ENCODE measurements around the gene UBE2G2. TPM values are rescaled to one million over a fixed set of nuclear protein-coding genes. Genes with fewer than 3 reads are reported as not detected.

The UBE2G2 gene
- total RNA-seq, 4 donors from 2014 or later = 90.4 to 127 (median 95.3) TPM

DNA sequence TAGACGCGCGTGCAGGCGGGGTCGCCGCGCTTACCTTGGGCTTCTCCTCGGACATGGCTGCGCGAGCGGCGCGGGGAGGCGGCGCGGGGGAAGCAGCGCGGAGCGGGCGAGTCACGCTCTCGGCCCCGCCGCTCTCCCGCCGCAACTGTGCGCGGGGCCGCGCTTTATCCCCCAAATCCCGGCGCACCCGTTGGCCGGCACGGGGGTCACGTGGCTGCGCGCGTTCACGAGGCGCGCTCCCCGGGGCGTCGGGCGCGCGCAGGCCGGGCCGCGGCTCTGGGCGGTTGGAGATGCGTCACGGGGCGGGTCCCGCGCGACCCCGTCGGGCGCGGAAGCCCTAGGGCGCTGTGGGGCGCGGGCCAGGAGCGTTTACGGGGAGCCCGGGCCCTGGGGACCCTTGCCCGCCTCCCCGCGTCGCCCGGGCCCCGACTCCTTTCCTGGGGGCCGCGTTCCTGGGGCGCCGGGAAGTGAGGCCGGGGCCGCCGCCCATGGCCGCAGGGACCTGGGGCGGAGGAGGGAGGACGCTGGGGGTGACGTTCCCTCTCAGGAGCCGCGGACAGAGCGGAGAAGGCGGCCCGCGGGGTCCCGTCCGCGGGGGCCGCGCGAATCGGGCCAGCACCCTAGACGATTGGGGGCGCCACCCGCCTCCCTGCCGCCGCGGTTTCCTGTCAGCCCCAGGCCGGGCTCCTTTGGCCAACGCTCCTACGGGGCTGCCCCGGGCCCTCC is 16.5 kb upstream of the UBE2G2 start, which contains the start of gene SUMO3:
Gene SUMO3, minus strand, starts transcription at position 149 of the 726 bp plus-strand sequence. Its CDS starts 94 bp downstream, at position 55.
- Histone ChIP-seq H3K4me1 (peaks cover 19 to 46% of the 10 kb centered on the region in 2 donors), H3K27ac (peak within 1 kb of the TSS; percentile 71 to 86 (median 80)), H3K27me3 (no peaks in the 10 kb centered on the region), H3K9me3 (no peaks in the 10 kb centered on the region), H3K4me3 (replicated peaks in 1 of 3) (peak within 1 kb of the TSS; percentile 68 to 87 (median 76)), H3K36me3 (peaks cover 1 to 7% of the 10 kb centered on the region in 2 donors)
- intact Hi-C loops (cut with DNase I) = loop anchor here (5.0 to 10.0 kb wide), 2 partner anchors 49 to 117 kb away; no protein-coding TSS in a partner anchor
- peak in 1 of 6 experiments; percentile 8 for TF ChIP-seq CTCF (IDR thresholded peaks at IDR 0.05)
- peak; percentile 46 to 90 for TF ChIP-seq POLR2A (IDR thresholded peaks at IDR 0.05)
- WGBS, 2 donors = 1% methylated on average over 18 of the region's 108 CpGs; no CpG with 5 or more reads in 1 of the 2 donors
- DNase-seq = peak; percentile 70

- DNase-seq = peak; percentile 84 to 86
- TF ChIP-seq CTCF (IDR thresholded peaks at IDR 0.05) (no peak), POLR2A (IDR thresholded peaks at IDR 0.05) (no peak)
- Histone ChIP-seq H3K36me3 (peaks cover 3 to 7% of the 10 kb centered on the region in 2 donors), H3K9me3 (no peaks in the 10 kb centered on the region), H3K27ac (peak overlapping the region in 2 of 3 donors; percentile 61 to 71), H3K27me3 (no peaks in the 10 kb centered on the region), H3K4me1 (peaks cover 19 to 46% of the 10 kb centered on the region in 2 donors), H3K4me3 (replicated peaks in 1 of 3) (peak overlapping the region; percentile 35 to 87 (median 39))
- WGBS, 2 donors = 2 to 7% methylated on average over 9 to 19 of the region's 43 CpGs
- intact Hi-C loops (cut with DNase I) = loop anchor here (5.0 to 10.0 kb wide), 2 partner anchors 50 to 117 kb away; no protein-coding TSS in a partner anchor
These were observed 15.9 kb upstream of the UBE2G2 start for GRCh38 chr21:44817506-44817880.

GRCh38 chr21:44816761-44817505 is 15.3 kb upstream of the UBE2G2 start:
- TF ChIP-seq POLR2A (IDR thresholded peaks at IDR 0.05) (no peak), CTCF (IDR thresholded peaks at IDR 0.05) (no peak)
- no peaks in the 10 kb centered on the region for H3K9me3 ChIP-seq
- H3K27me3 ChIP-seq = no peaks in the 10 kb centered on the region
- intact Hi-C loops (cut with DNase I) = loop anchor here (5.0 to 10.0 kb wide), 2 partner anchors 50 to 118 kb away; no protein-coding TSS in a partner anchor
- peak overlapping the region in 2 of 3 donors; percentile 50 to 61 for H3K27ac ChIP-seq
- H3K36me3 ChIP-seq = peaks cover 3 to 7% of the 10 kb centered on the region in 2 donors
- peaks cover 19 to 46% of the 10 kb centered on the region in 2 donors for H3K4me1 ChIP-seq
- no peak for DNase-seq
- 62 to 72% methylated on average over 50 to 57 of the region's 57 CpGs for WGBS, 2 donors
- H3K4me3 ChIP-seq (replicated peaks in 1 of 3) = peak overlapping the region; percentile 35 to 87 (median 39)

GRCh38 chr21:44815852-44816628 is 14.4 kb upstream of the UBE2G2 start:
- no peaks in the 10 kb centered on the region for H3K9me3 ChIP-seq
- no peak for TF ChIP-seq POLR2A (IDR thresholded peaks at IDR 0.05)
- intact Hi-C loops (cut with DNase I) = loop anchor here (5.0 to 10.0 kb wide), 2 partner anchors 51 to 119 kb away; no protein-coding TSS in a partner anchor
- no peak overlapping the region for H3K4me3 ChIP-seq (replicated peaks in 1 of 3)
- H3K27me3 ChIP-seq = no peaks in the 10 kb centered on the region
- no peak overlapping the region for H3K27ac ChIP-seq
- WGBS, 2 donors = 66 to 71% methylated on average over 9 to 10 of the region's 10 CpGs
- peak; percentile 28 to 32 for DNase-seq
- H3K36me3 ChIP-seq = peaks cover 3 to 7% of the 10 kb centered on the region in 2 donors
- H3K4me1 ChIP-seq = peaks cover 19 to 46% of the 10 kb centered on the region in 2 donors

DNA sequence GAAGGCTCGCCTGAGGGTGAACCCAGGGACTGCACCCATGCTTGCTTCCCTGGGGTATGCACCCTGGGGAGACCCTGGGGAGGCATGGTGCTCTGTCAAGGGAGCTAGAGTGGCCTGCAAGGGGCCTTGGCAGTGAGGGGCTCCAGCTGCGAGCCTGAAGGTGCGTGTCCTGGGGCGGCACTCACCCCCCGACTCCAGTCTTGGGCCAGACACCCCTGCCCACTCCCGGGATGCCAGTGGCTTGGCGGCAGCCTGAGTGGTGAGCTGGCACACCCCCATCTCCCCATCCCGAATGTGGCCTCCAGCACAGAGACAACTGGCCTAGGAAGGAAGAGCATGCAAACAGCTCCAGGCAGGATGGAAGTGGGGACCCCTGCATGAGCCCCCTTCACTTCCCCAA is 13.6 kb upstream of the UBE2G2 start:
- Histone ChIP-seq H3K27ac (peak overlapping the region in 1 of 3 donors; percentile 37), H3K36me3 (peaks cover 7% of the 10 kb centered on the region in 2 donors), H3K4me1 (peaks cover 19 to 46% of the 10 kb centered on the region in 2 donors), H3K27me3 (no peaks in the 10 kb centered on the region), H3K9me3 (no peaks in the 10 kb centered on the region), H3K4me3 (replicated peaks in 1 of 3) (no peak overlapping the region)
- TF ChIP-seq POLR2A (IDR thresholded peaks at IDR 0.05) (no peak), CTCF (IDR thresholded peaks at IDR 0.05) (no peak)
- intact Hi-C loops (cut with DNase I) = loop anchor here (5.0 to 10.0 kb wide), 2 partner anchors 52 to 120 kb away; no protein-coding TSS in a partner anchor
- DNase-seq = no peak
- 96 to 100% methylated on average over 1 to 7 of the region's 8 CpGs for WGBS, 2 donors
